NCI-H526 treated with DMSO at 0.1 percent for 48 hours (cell line): ENCODE data around the gene PDE5A.
"Not testable (repeated sequence)": the region's sequence is repeated elsewhere in the genome, so short reads cannot be mapped to it uniquely, and the experiment has no call there.

ENCODE experiments used
- DNase-seq: peaks from one replicate; lab custom pipeline; 2025; lab: John Stamatoyannopoulos, UW

PDE5A gene

GRCh38 chr4:119646347-119647071 is 17.9 kb upstream of the PDE5A start:
- DNase-seq, result no peak

GRCh38 chr4:119643306-119644042 is 14.9 kb upstream of the PDE5A start:
- DNase-seq, result no peak

- no peak for DNase-seq
These were observed 13.2 kb upstream of the PDE5A start for GRCh38 chr4:119641765-119642164.

GRCh38 chr4:119638359-119638758 is 9.8 kb upstream of the PDE5A start:
- no peak for DNase-seq

- DNase-seq, result not testable (repeated sequence)
These were observed 8.2 kb upstream of the PDE5A start for GRCh38 chr4:119636851-119637250.

- no peak for DNase-seq
These were observed 3.6 kb upstream of the PDE5A start for GRCh38 chr4:119632216-119632615.

GRCh38 chr4:119629142-119629471 is 503 bp upstream of the PDE5A start:
- DNase-seq, result no peak

GRCh38 chr4:119627267-119628255 is 1.0 kb downstream of the PDE5A start:
- no peak for DNase-seq

- peak; percentile 56 for DNase-seq
These were observed 1.7 kb downstream of the PDE5A start for GRCh38 chr4:119626943-119627266.

- DNase-seq, result no peak
These were observed 2.2 kb downstream of the PDE5A start for GRCh38 chr4:119626420-119626819.

GRCh38 chr4:119625761-119626160 is 2.8 kb downstream of the PDE5A start:
- no peak for DNase-seq

- no peak for DNase-seq
These were observed 4.2 kb downstream of the PDE5A start for GRCh38 chr4:119624356-119624755.

GRCh38 chr4:119623025-119623424 is 5.6 kb downstream of the PDE5A start:
- no peak for DNase-seq

GRCh38 chr4:119615068-119615719 is 13.4 kb downstream of the PDE5A start:
- no peak for DNase-seq

GRCh38 chr4:119604266-119604665 is 24.3 kb downstream of the PDE5A start:
- DNase-seq, result no peak

GRCh38 chr4:119602366-119602765 is 26.2 kb downstream of the PDE5A start:
- DNase-seq, result no peak

GRCh38 chr4:119598521-119598920 is 30.1 kb downstream of the PDE5A start:
- no peak for DNase-seq

GRCh38 chr4:119597377-119597776 is 31.2 kb downstream of the PDE5A start:
- DNase-seq, result no peak

GRCh38 chr4:119593698-119594097 is 34.9 kb downstream of the PDE5A start:
- DNase-seq, result no peak

- no peak for DNase-seq
These were observed 35.8 kb downstream of the PDE5A start for GRCh38 chr4:119592830-119593229.

- DNase-seq, result no peak
These were observed 39.4 kb downstream of the PDE5A start for GRCh38 chr4:119589165-119589564.

- DNase-seq, result no peak
These were observed 40.8 kb downstream of the PDE5A start for GRCh38 chr4:119587796-119588195.
